Endothelial cell of umbilical vein (primary cell): Measurements from ENCODE around the gene CD200. TPM values are rescaled to one million over a fixed set of nuclear protein-coding genes. Genes with fewer than 3 reads are reported as not detected.

Experiments used
- BruUV-seq: library from RNA; stranded (reverse); fragments of 400-500 nt; replicated peaks from 2 replicates; lab custom pipeline; 2021; lab: Mats Ljungman, UMichigan
- CTCF ChIA-PET: fragments of 300-600, 350-600 bp; sonication (Branson Sonifier 250); formaldehyde crosslinking; loops from one replicate; lab custom pipeline; 2021; ENCODE audit warnings: antibody characterized with exemption, inconsistent platforms; lab: Charles Lee
- POLR2A ChIA-PET: fragments of 300-600, 350-600 bp; sonication (Branson Sonifier 250); formaldehyde crosslinking; loops from one replicate; lab custom pipeline; 2021; ENCODE audit warnings: antibody characterized with exemption, inconsistent platforms; lab: Charles Lee
- DNase-seq: peaks from one replicate; pipeline ENCODE4 v3.0.0-alpha.2; 2011; ENCODE audit warnings: low read depth, low spot score
- FAIRE-seq: peaks from 2 replicates; lab custom pipeline; 2011; peaks lifted over from hg19 to GRCh38; lab: Jason Lieb, UNC
- H2AFZ ChIP-seq: 2 replicates; pipeline ENCODE4 v1.6.0; 2012; ENCODE audit warnings: low read depth, low read length, control low read depth, inconsistent platforms
- H3K27ac ChIP-seq: 2 replicates; pipeline ENCODE4 v1.5.1; 2011; ENCODE audit warnings: low read depth, mild to moderate bottlenecking, control low read depth, low read length, moderate library complexity; ENCODE audit not compliant: insufficient read depth
- H3K27me3 ChIP-seq, 2 experiments: 2 replicates each; pipeline versions ENCODE4 v1.6.0 to v1.6.1; 2011; ENCODE audit warnings: low read length in 2 of 2, mixed read lengths in 1 of 2; ENCODE audit not compliant: control insufficient read depth in 2 of 2, insufficient read depth in 2 of 2
- H3K36me3 ChIP-seq, 2 experiments: 2 replicates in 1 of 2; 3 replicates in 1 of 2; pipeline ENCODE4 v1.5.1; 2011; ENCODE audit warnings: low read length in 2 of 2, mild to moderate bottlenecking in 1 of 2, moderate library complexity in 1 of 2; ENCODE audit not compliant: control insufficient read depth in 2 of 2, insufficient read depth in 2 of 2; ENCODE audit errors: extremely low read depth in 1 of 2
- H3K4me1 ChIP-seq: 3 replicates; pipeline ENCODE4 v1.5.1; 2011; ENCODE audit warnings: mild to moderate bottlenecking, low read length; ENCODE audit not compliant: control insufficient read depth, insufficient read depth; ENCODE audit errors: extremely low read depth
- H3K4me2 ChIP-seq: 2 replicates; pipeline ENCODE4 v1.6.1; 2011; ENCODE audit warnings: low read length, control low read depth, mixed read lengths; ENCODE audit not compliant: insufficient read depth
- H3K4me3 ChIP-seq, 3 experiments: fragments of 200-600 bp in 1 of 3; sonication (generic), shearing (Covaris generic) in 1 of 3; replicated peaks in 1 of 3; 2 replicates each; pipeline ENCODE4 v1.5.1; 2011 to 2016; ENCODE audit warnings: control low read depth in 3 of 3, low read length in 3 of 3, mild to moderate bottlenecking in 2 of 3, inconsistent platforms in 1 of 3, low read depth in 1 of 3, moderate library complexity in 1 of 3; ENCODE audit not compliant: insufficient read depth in 1 of 3
- H3K79me2 ChIP-seq: 2 replicates; pipeline ENCODE4 v1.6.0; 2012; ENCODE audit warnings: low read length, inconsistent platforms; ENCODE audit not compliant: control insufficient read depth, insufficient read depth
- H3K9ac ChIP-seq: replicated peaks from 2 replicates; pipeline ENCODE3; 2011; ENCODE audit warnings: low read length, control low read depth; ENCODE audit not compliant: insufficient read depth; ENCODE audit errors: extremely low read depth
- H3K9me1 ChIP-seq: replicated peaks from 3 replicates; pipeline ENCODE4 v1.6.0; 2011; ENCODE audit warnings: mild to moderate bottlenecking, low read length; ENCODE audit not compliant: control insufficient read depth, insufficient read depth; ENCODE audit errors: extremely low read depth
- H3K9me3 ChIP-seq: replicated peaks from 2 replicates; pipeline ENCODE4 v1.5.1; 2012; ENCODE audit warnings: low read length, inconsistent platforms; ENCODE audit not compliant: control insufficient read depth, insufficient read depth
- H4K20me1 ChIP-seq: replicated peaks from 2 replicates; pipeline ENCODE3; 2011; ENCODE audit warnings: mild to moderate bottlenecking, low read length; ENCODE audit not compliant: control insufficient read depth, insufficient read depth; ENCODE audit errors: extremely low read depth
- EZH2 ChIP-seq: IDR thresholded peaks from 2 replicates; pipeline ENCODE4 v1.6.1; 2012; ENCODE audit warnings: borderline replicate concordance, low read depth, mild to moderate bottlenecking, moderate library complexity, low read length, inconsistent platforms; ENCODE audit not compliant: severe bottlenecking
- FOS ChIP-seq: IDR thresholded peaks from 2 replicates; pipeline ENCODE4 v1.6.1; 2011; ENCODE audit warnings: mild to moderate bottlenecking, low read length, moderate library complexity, borderline replicate concordance; ENCODE audit not compliant: insufficient read depth
- GATA2 ChIP-seq: IDR thresholded peaks from 2 replicates; pipeline ENCODE4 v1.7.0; 2011; ENCODE audit warnings: low read depth, mild to moderate bottlenecking, moderate library complexity, mixed read lengths, low read length; ENCODE audit not compliant: insufficient read length, insufficient read depth
- JUN ChIP-seq: IDR thresholded peaks from 2 replicates; pipeline ENCODE4 v1.6.1; 2011; ENCODE audit warnings: borderline replicate concordance, low read depth; ENCODE audit not compliant: insufficient read length, insufficient read depth
- MYC ChIP-seq: IDR thresholded peaks from one replicate; pipeline ENCODE4 v1.6.1; 2011; ENCODE audit warnings: mild to moderate bottlenecking, low read depth, low read length
- POLR2A ChIP-seq: IDR thresholded peaks from 2 replicates; pipeline ENCODE4 v1.6.1; 2012; ENCODE audit warnings: low read depth, mild to moderate bottlenecking, control low read depth, low read length
- POLR2AphosphoS5 ChIP-seq: IDR thresholded peaks from 2 replicates; pipeline ENCODE4 v1.6.1; 2012; ENCODE audit warnings: low read depth, mild to moderate bottlenecking, control low read depth, low read length, moderate library complexity; ENCODE audit not compliant: insufficient read depth
- dilution Hi-C: fragments of 300-500 bp; cut with MboI; formaldehyde crosslinking; loops from one replicate; pipeline ENCODE4 v1.15.0; 2019; ENCODE audit warnings: low sequenced_read_pairs; ENCODE audit not compliant: extremely low pct_ligation_motif_present
- intact Hi-C: fragments of 100-400 bp; cut with micrococcal nuclease; formaldehyde crosslinking; loops from one replicate; pipeline ENCODE4 v1.10.0; 2022
- polyA plus RNA-seq, 4 experiments: library from polyadenylated mRNA; depleted of rRNA in 3 of 4; stranded (reverse) in 3 of 4; unstranded in 1 of 4; fragments of >200 nt; gene quantifications; 2 replicates each; pipeline versions ENCODE4 v1.2.1 to v1.2.3, GENCODE V29; 2011 to 2012; ENCODE audit warnings: missing spikeins in 1 of 4
- total RNA-seq: library from RNA; stranded (reverse); gene quantifications from 2 replicates; pipeline ENCODE4 v1.2.3, GENCODE V29; 2021
- TF ChIP-seq, protein P1 (sequence below): IDR thresholded peaks from 2 replicates; pipeline ENCODE4 v1.6.1; 2011; ENCODE audit not compliant: insufficient read depth, insufficient read length
- TF ChIP-seq, protein P2 (sequence below), 2 donors: IDR thresholded peaks; 1 replicate in 1 of 2; 2 replicates in 1 of 2; pipeline ENCODE4 v1.5.1; 2011; ENCODE audit warnings: low read length in 2 of 2, mild to moderate bottlenecking in 2 of 2, moderate library complexity in 2 of 2, control low read depth in 1 of 2, inconsistent platforms in 1 of 2, low read depth in 1 of 2; ENCODE audit not compliant: insufficient read depth in 1 of 2; ENCODE audit errors: extremely low read depth in 1 of 2

CD200 gene
- total and polyA plus RNA-seq, 2 donors (not counting 3 experiments of a cell fraction or from before 2014, with no cell fraction given): 8.1 to 8.2 TPM

DNA sequence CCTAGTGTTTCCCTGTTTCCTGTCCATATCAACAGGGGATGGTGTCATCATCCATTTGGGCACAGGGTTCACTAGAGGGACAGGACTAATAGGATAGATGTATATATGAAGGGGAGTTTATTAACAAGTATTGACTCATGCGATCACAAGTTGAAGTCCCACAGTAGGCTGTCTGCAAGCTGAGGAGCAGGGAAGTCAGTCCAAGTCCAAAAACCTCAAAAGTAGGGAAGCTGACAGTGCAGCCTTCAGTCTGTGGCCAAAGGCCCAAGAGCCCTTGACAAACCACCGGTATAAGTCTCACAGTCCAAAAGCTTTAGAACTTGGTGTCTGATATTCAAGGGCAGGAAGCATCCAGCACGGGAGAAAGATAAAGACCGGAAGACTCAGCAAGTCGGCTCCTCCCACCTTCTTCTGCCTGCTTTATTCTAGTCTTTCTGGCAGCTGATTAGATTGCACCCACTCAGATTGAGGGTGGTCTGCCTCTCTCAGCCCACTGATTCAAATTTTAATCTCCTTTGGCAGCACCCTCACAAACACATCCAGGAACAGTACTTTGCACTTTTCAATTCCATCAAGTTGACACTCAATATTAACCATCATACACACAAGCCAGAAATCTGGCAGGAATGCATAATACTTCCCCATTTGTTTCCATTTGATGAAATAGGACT, 43.4 kb downstream of the CD200 start:
- POLR2A ChIA-PET: no interaction called here
- no peaks in the 10 kb centered on the region for H3K9me3 ChIP-seq
- intact Hi-C loops (no loop called here), dilution Hi-C loops (no loop called here)
- H3K79me2 ChIP-seq: no peaks in the 10 kb centered on the region
- CTCF ChIA-PET: interaction anchor here (0.8 to 1.0 kb wide), 2 partner anchors 11 to 14 kb away, joined by 3 to 4 read pairs; no protein-coding TSS in a partner anchor
- H3K4me3 ChIP-seq: no peak overlapping the region
- H2AFZ ChIP-seq: peak overlapping the region; percentile 67
- BruUV-seq: no TSS peak
- peak; percentile 31 for DNase-seq
- H3K27me3 ChIP-seq: no peaks in the 10 kb centered on the region
- H3K4me2 ChIP-seq: peak overlapping the region; percentile 10
- H3K9ac ChIP-seq: no peak overlapping the region
- FAIRE-seq: peak; percentile 78
- H3K4me1 ChIP-seq: peaks cover 20% of the 10 kb centered on the region
- no peak for TF ChIP-seq POLR2AphosphoS5
- TF ChIP-seq EZH2: no peak
- TF ChIP-seq POLR2A: no peak
- no peaks in the 10 kb centered on the region for H4K20me1 ChIP-seq
- no peaks in the 10 kb centered on the region for H3K36me3 ChIP-seq
- no peaks in the 10 kb centered on the region for H3K9me1 ChIP-seq
- H3K27ac ChIP-seq: peak overlapping the region; percentile 12

DNA sequence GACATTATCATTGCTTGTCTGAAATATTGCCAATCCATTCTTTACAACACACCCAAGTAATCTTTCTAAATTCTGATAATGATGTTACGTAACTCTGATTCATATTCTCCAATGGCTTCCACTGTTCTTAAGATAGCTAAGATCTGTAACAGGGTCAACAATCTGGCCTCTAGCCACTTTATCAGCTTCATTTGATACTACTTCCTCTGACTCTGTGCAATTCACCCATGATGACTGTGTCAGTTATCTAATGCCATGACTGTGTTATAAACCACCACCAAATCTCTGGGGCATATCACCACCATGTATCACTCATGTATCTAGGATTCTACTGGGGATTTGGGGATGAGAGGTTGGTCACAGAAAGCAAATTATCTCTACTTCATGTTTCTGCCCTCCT, 44.0 kb downstream of the CD200 start:
- H3K36me3 ChIP-seq: no peaks in the 10 kb centered on the region
- peak overlapping the region; percentile 10 for H3K4me2 ChIP-seq
- no peak overlapping the region for H2AFZ ChIP-seq
- H4K20me1 ChIP-seq: no peaks in the 10 kb centered on the region
- no peaks in the 10 kb centered on the region for H3K79me2 ChIP-seq
- no TSS peak for BruUV-seq
- no peaks in the 10 kb centered on the region for H3K9me1 ChIP-seq
- TF ChIP-seq MYC (no peak), GATA2 (peak; percentile 98), JUN (peak; percentile 14), POLR2A (no peak), EZH2 (no peak), FOS (peak; percentile 95), POLR2AphosphoS5 (peak; percentile 40)
- TF ChIP-seq, protein P1, sequence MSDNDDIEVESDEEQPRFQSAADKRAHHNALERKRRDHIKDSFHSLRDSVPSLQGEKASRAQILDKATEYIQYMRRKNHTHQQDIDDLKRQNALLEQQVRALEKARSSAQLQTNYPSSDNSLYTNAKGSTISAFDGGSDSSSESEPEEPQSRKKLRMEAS: no peak
- TF ChIP-seq, protein P2, sequence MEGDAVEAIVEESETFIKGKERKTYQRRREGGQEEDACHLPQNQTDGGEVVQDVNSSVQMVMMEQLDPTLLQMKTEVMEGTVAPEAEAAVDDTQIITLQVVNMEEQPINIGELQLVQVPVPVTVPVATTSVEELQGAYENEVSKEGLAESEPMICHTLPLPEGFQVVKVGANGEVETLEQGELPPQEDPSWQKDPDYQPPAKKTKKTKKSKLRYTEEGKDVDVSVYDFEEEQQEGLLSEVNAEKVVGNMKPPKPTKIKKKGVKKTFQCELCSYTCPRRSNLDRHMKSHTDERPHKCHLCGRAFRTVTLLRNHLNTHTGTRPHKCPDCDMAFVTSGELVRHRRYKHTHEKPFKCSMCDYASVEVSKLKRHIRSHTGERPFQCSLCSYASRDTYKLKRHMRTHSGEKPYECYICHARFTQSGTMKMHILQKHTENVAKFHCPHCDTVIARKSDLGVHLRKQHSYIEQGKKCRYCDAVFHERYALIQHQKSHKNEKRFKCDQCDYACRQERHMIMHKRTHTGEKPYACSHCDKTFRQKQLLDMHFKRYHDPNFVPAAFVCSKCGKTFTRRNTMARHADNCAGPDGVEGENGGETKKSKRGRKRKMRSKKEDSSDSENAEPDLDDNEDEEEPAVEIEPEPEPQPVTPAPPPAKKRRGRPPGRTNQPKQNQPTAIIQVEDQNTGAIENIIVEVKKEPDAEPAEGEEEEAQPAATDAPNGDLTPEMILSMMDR (IDR thresholded peaks at IDR 0.05; ENCODE audit: extremely low read depth in 1 of 2, insufficient read depth in 1 of 2, low read depth in 1 of 2, low read length in 2 of 2): no peak
- H3K9me3 ChIP-seq: no peaks in the 10 kb centered on the region
- FAIRE-seq (peak; percentile 90), DNase-seq (peak; percentile 76)
- no peak overlapping the region for H3K9ac ChIP-seq
- CTCF ChIA-PET: interaction anchor here (1.0 kb wide), 1 partner anchor 12 kb away, joined by 4 read pairs; no protein-coding TSS in a partner anchor
- dilution Hi-C loops (no loop called here), intact Hi-C loops (no loop called here)
- H3K27ac ChIP-seq: peak overlapping the region; percentile 12
- no peak overlapping the region for H3K4me3 ChIP-seq
- H3K27me3 ChIP-seq: no peaks in the 10 kb centered on the region
- peaks cover 20% of the 10 kb centered on the region for H3K4me1 ChIP-seq
- POLR2A ChIA-PET: no interaction called here
